Pulmonary artery endothelial cell (primary cell): ENCODE results near the gene HBQ1. TPM values are rescaled to one million over a fixed set of nuclear protein-coding genes. Genes with fewer than 3 reads are reported as not detected.
"Not testable (repeated sequence)": the region's sequence is repeated elsewhere in the genome, so short reads cannot be mapped to it uniquely, and the experiment has no call there.

Source experiments
- DNase-seq: peaks from one replicate; pipeline ENCODE4 v3.0.0-alpha.2; 2011; ENCODE audit warnings: low read depth, low spot score
- total RNA-seq: library from RNA; depleted of rRNA; stranded (reverse); fragments of >200 nt; gene quantifications from 2 replicates; pipeline ENCODE4 v1.2.3, GENCODE V29; 2014

Gene HBQ1
- total RNA-seq, 1 donor from 2014 or later: 1.5 TPM

DNA sequence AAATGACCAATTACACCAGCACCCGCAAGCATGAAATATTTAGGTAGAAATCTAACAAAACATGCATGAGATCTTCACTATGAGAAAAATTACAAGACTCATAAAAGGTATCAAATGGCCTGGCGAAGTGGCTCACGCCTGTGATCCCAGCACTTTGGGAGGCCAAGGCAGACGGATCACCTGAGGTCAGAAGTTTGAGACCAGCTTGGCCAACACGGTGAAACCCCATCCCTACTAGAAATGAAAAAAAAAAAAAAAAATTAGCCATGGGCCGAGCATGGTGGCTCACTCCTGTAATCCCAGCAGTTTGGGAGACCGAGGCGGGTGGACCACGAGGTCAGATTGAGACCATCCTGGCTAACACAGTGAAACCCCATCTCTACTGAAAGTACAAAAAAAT, 23.8 kb downstream of the HBQ1 start:
- not testable (repeated sequence) for DNase-seq

DNA sequence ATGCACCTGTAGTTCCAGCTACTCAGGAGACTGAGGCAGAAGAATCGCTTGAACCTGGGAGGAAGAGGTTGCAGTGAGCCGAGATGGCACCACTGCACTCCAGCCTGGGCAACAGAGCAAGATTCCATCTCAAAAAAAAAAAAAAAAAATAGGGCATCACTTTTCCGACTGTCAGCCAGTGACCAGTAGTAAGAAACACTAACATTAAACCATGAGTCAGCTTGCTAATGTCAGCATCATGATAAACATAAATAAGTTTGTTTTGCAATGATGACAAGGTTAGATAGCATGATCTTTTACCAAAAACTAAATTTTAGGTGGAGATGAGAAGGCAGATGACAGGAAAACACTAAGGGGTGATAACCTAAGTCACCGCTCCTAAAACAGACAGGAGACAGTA, 29.1 kb downstream of the HBQ1 start:
- DNase-seq: not testable (repeated sequence)

GRCh38 chr16:211631-212180, 31.4 kb downstream of the HBQ1 start:
- DNase-seq: not testable (repeated sequence)

DNA sequence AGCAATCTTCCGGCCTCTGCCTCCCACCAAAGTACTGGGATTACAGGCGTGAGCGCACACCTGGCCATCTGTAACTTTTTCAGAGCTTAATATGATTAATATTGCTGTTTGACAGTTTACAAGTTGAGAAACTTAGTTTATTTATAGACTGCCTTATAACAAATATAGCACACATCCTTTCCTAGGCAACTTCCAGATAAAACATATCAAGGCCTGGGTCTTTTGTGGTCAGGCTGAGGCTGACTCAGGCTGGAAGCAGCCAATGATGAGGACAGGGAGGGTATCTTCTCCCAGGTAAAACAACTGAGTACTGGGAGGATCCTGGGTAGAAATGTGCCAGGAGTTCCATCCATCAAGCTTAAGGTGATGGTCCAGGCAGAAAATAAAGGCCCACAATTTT, 32.7 kb downstream of the HBQ1 start:
- DNase-seq: no peak

DNA sequence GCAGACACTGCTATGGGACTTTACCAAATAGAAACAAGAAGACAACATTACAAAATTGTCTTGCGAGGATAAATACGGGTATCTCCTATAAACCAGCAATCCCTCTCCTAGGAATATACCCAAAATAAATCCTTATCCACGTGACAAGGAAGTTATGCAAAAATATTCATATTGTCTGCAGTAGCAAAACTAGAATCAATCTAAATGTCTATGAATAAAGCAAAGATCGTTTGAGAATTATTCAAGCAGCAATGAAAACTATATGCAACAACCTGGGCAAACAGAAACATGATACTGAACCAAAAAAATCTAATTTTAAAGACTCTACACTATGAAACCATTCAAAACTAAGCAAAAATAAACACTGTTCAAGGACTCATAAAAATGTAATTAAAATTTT, 39.8 kb downstream of the HBQ1 start:
- DNase-seq: no peak

GRCh38 chr16:228151-228851, 48.0 kb downstream of the HBQ1 start:
- DNase-seq: no peak

GRCh38 chr16:228852-229730, 48.8 kb downstream of the HBQ1 start, which contains the start of gene LUC7L:
Gene LUC7L (minus strand): TSS chr16:229449. CDS start chr16:229339, 110 bp downstream.
- peak; percentile 44 for DNase-seq

- DNase-seq: no peak
These were observed 49.5 kb downstream of the HBQ1 start for GRCh38 chr16:229731-230281.

DNA sequence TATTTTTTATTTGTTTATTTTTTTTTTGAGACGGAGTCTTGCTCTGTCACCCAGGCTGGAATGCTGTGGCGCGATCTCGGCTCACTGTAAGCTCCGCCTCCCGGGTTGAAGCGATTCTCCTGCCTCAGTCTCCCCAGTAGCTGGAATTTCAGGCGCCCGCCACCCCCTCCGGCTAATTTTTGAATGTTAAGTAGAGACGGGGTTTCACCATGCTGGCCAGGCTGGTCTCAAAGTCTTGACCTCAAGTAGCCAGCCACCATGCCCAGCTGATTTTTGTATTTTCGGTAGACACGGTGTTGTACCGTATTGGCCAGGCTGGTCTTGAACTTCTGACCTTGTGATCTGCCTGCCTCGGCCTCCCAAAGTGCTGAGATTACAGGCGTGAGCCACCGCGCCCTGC, 50.1 kb downstream of the HBQ1 start:
- DNase-seq: not testable (repeated sequence)

Other genes starting within 250 kb of the HBQ1 start
- 8.4 and 10.2 TPM in 2 replicates for gene POLR3K, start 126.9 kb upstream of the HBQ1 start, total RNA-seq
- 29.2 and 40.9 TPM in 2 replicates for gene SNRNP25, start 126.6 kb upstream of the HBQ1 start, total RNA-seq
- gene RHBDF1, start 107.8 kb upstream of the HBQ1 start, total RNA-seq: 24.9 and 26.2 TPM in 2 replicates
- 129 and 253 TPM in 2 replicates for gene MPG, start 102.2 kb upstream of the HBQ1 start, total RNA-seq
- 6.4 and 6.6 TPM in 2 replicates for gene NPRL3, start 41.8 kb upstream of the HBQ1 start, total RNA-seq
- gene HBZ, start 27.8 kb upstream of the HBQ1 start, total RNA-seq: not detected in 2 replicates
- gene HBM, start 14.5 kb upstream of the HBQ1 start, total RNA-seq: not detected in 2 replicates
- not detected in 2 replicates for gene HBA2, start 7.6 kb upstream of the HBQ1 start, total RNA-seq
- not detected in 2 replicates for gene HBA1, start 3.8 kb upstream of the HBQ1 start, total RNA-seq
- 32.0 and 57.0 TPM in 2 replicates for gene LUC7L, start 49.0 kb downstream of the HBQ1 start, total RNA-seq
- gene FAM234A, start 54.4 kb downstream of the HBQ1 start, total RNA-seq: 49.5 and 54.3 TPM in 2 replicates
- gene RGS11, start 95.5 kb downstream of the HBQ1 start, total RNA-seq: 2.7 and 4.6 TPM in 2 replicates
- gene ARHGDIG, start 100.1 kb downstream of the HBQ1 start, total RNA-seq: 1.5 and 12.3 TPM in 2 replicates
- gene PDIA2, start 102.7 kb downstream of the HBQ1 start, total RNA-seq: 0.14 and 0.92 TPM in 2 replicates
- gene AXIN1, start 172.3 kb downstream of the HBQ1 start, total RNA-seq: 23.5 and 23.8 TPM in 2 replicates
- 113 and 131 TPM in 2 replicates for gene MRPL28, start 190.1 kb downstream of the HBQ1 start, total RNA-seq
- 81.1 and 102 TPM in 2 replicates for gene PGAP6, start 201.5 kb downstream of the HBQ1 start, total RNA-seq
- 42.2 and 87.8 TPM in 2 replicates for gene NME4, start 216.7 kb downstream of the HBQ1 start, total RNA-seq
- gene DECR2, start 221.4 kb downstream of the HBQ1 start, total RNA-seq: 10.5 and 19.4 TPM in 2 replicates
- gene RAB11FIP3, start 245.2 kb downstream of the HBQ1 start, total RNA-seq: 27.7 and 33.3 TPM in 2 replicates